ENCODE data around the gene COMMD9.
A peak's percentile ranks its signal among the peaks of the same experiment; 100 is the strongest.

Gene COMMD9

GRCh38 chr11:36295926-36296325 lies 6.7 kb upstream of the COMMD9 start, which contains the start of gene PRR5L:
TSS of gene PRR5L (plus strand) at chr11:36296288. CDS start at chr11:36401122, 104,834 bp downstream.
- DNase-seq: no peak

- no peak for DNase-seq
Measured at GRCh38 chr11:36292311-36292722, 3.1 kb upstream of the COMMD9 start.

GRCh38 chr11:36288442-36289225 lies 590 bp downstream of the COMMD9 start:
- DNase-seq: no peak

GRCh38 chr11:36282926-36283325 lies 6.3 kb downstream of the COMMD9 start:
- no peak for DNase-seq

GRCh38 chr11:36281850-36282249 lies 7.4 kb downstream of the COMMD9 start:
- no peak for DNase-seq

GRCh38 chr11:36280531-36280930 lies 8.7 kb downstream of the COMMD9 start:
- DNase-seq: no peak

- DNase-seq: no peak
Measured at GRCh38 chr11:36278531-36279282, 10.5 kb downstream of the COMMD9 start.

- DNase-seq: no peak
Measured at GRCh38 chr11:36274414-36274813, 14.8 kb downstream of the COMMD9 start.

GRCh38 chr11:36273110-36273509 lies 16.1 kb downstream of the COMMD9 start:
- peak; percentile 74 for DNase-seq

GRCh38 chr11:36271794-36272407 lies 17.3 kb downstream of the COMMD9 start:
- no peak for DNase-seq

GRCh38 chr11:36270701-36271100 lies 18.5 kb downstream of the COMMD9 start:
- no peak for DNase-seq

GRCh38 chr11:36268337-36268985 lies 20.8 kb downstream of the COMMD9 start:
- no peak for DNase-seq

GRCh38 chr11:36266767-36267166 lies 22.5 kb downstream of the COMMD9 start:
- DNase-seq: no peak

GRCh38 chr11:36265793-36266628 lies 23.2 kb downstream of the COMMD9 start:
- DNase-seq: peak; percentile 61

- DNase-seq: no peak
Measured at GRCh38 chr11:36264973-36265344, 24.3 kb downstream of the COMMD9 start.

GRCh38 chr11:36264011-36264972 lies 24.9 kb downstream of the COMMD9 start:
- DNase-seq: no peak

- DNase-seq: no peak
Measured at GRCh38 chr11:36261094-36261493, 28.1 kb downstream of the COMMD9 start.

GRCh38 chr11:36258730-36259360 lies 30.4 kb downstream of the COMMD9 start:
- DNase-seq: peak; percentile 67

- DNase-seq: no peak
Measured at GRCh38 chr11:36257351-36257750, 31.9 kb downstream of the COMMD9 start.

GRCh38 chr11:36254713-36255112 lies 34.5 kb downstream of the COMMD9 start:
- no peak for DNase-seq

- peak; percentile 49 for DNase-seq
Measured at GRCh38 chr11:36253238-36253637, 36.0 kb downstream of the COMMD9 start.
